GM06990 (cell line): ENCODE data around the gene TRUB2.

Source experiments
- DNase-seq: peaks from one replicate; pipeline ENCODE4 v3.0.0-alpha.2; 2011; ENCODE audit not compliant: insufficient read length; ENCODE audit errors: extremely low read depth
- H3K27me3 ChIP-seq: replicated peaks from 2 replicates; pipeline ENCODE4 v1.6.0; 2011; ENCODE audit warnings: low read length; ENCODE audit not compliant: control insufficient read depth, insufficient read depth
- H3K36me3 ChIP-seq: 2 replicates; pipeline ENCODE4 v1.5.1; 2011; ENCODE audit warnings: low read length; ENCODE audit not compliant: control insufficient read depth, insufficient read depth
- H3K4me3 ChIP-seq: replicated peaks from 2 replicates; pipeline ENCODE4 v1.5.1; 2011; ENCODE audit warnings: low read depth, mild to moderate bottlenecking, control low read depth, low read length
- TF ChIP-seq, protein P1 (sequence below): IDR thresholded peaks from 2 replicates; pipeline ENCODE4 v1.5.1; 2011; ENCODE audit warnings: low read length, control low read depth, mild to moderate bottlenecking, inconsistent platforms; ENCODE audit not compliant: insufficient read depth, poor library complexity, severe bottlenecking

TRUB2 gene

DNA sequence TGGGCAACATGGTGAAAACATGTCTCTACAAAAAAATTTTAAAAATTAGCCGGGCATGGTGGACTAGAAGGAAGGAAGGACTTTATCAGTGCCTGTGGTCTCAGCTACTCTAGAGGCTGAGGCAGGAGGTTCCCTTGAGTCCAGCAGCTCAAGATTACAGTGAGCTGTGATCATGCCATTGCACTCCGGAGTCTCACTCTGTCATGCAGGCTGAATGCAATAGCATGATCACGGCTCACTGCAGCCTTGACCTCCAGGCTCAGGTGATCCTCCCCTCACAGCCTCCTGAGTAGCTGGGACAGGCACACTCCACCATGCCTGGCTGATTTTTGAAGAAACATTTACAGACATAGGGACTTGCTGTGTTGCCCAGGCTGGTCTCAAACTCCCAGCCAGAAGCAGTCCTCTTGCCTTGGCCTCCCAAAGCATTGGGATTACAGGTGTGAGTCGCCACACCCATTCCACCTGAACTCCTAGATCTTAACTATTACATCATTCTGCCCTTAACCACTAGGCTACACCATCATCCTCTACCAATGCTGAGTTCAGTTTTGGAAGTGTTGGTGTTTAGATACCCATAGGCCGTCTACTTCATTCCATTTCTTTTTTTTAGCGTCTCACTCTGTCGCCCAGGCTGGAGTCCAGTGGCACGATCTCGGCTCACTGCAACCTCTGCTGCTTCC lies 46.9 kb upstream of the TRUB2 start:
- no peak for DNase-seq
- no peaks in the 10 kb centered on the region for H3K27me3 ChIP-seq
- no peak overlapping the region for H3K4me3 ChIP-seq
- TF ChIP-seq, protein P1, sequence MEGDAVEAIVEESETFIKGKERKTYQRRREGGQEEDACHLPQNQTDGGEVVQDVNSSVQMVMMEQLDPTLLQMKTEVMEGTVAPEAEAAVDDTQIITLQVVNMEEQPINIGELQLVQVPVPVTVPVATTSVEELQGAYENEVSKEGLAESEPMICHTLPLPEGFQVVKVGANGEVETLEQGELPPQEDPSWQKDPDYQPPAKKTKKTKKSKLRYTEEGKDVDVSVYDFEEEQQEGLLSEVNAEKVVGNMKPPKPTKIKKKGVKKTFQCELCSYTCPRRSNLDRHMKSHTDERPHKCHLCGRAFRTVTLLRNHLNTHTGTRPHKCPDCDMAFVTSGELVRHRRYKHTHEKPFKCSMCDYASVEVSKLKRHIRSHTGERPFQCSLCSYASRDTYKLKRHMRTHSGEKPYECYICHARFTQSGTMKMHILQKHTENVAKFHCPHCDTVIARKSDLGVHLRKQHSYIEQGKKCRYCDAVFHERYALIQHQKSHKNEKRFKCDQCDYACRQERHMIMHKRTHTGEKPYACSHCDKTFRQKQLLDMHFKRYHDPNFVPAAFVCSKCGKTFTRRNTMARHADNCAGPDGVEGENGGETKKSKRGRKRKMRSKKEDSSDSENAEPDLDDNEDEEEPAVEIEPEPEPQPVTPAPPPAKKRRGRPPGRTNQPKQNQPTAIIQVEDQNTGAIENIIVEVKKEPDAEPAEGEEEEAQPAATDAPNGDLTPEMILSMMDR = no peak
- peaks cover 2% of the 10 kb centered on the region for H3K36me3 ChIP-seq

DNA sequence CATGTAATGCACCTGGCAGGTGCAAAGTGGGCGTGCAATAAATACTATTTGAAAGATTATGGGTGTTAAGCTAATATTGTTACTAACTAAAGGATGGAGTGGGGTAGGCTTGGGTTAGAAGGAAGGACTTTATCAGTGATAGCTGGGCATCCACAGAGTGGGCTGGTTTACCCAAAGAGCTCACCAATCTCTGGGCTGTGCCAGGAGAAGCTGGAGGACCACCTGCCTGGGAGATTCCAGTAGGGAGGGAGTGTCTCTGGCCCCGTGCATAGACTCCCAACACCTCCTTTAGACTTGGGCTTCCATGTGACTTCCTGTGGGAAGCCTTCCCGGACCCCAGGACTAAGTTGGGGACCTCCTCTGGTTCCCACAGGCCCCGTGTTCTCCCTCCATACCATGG lies 43.3 kb upstream of the TRUB2 start:
- TF ChIP-seq, protein P1 = no peak
- H3K27me3 ChIP-seq = no peaks in the 10 kb centered on the region
- no peak for DNase-seq
- H3K4me3 ChIP-seq = no peak overlapping the region
- H3K36me3 ChIP-seq = no peaks in the 10 kb centered on the region

GRCh38 chr9:128362774-128363173 lies 40.5 kb upstream of the TRUB2 start:
- no peaks in the 10 kb centered on the region; the same call in 1 of the 2 replicates for H3K36me3 ChIP-seq
- H3K4me3 ChIP-seq = no peak overlapping the region
- no peak for DNase-seq
- no peaks in the 10 kb centered on the region for H3K27me3 ChIP-seq
- TF ChIP-seq, protein P1 = no peak

GRCh38 chr9:128361986-128362646 lies 39.9 kb upstream of the TRUB2 start:
- H3K27me3 ChIP-seq = no peaks in the 10 kb centered on the region
- DNase-seq = peak; percentile 55

DNA sequence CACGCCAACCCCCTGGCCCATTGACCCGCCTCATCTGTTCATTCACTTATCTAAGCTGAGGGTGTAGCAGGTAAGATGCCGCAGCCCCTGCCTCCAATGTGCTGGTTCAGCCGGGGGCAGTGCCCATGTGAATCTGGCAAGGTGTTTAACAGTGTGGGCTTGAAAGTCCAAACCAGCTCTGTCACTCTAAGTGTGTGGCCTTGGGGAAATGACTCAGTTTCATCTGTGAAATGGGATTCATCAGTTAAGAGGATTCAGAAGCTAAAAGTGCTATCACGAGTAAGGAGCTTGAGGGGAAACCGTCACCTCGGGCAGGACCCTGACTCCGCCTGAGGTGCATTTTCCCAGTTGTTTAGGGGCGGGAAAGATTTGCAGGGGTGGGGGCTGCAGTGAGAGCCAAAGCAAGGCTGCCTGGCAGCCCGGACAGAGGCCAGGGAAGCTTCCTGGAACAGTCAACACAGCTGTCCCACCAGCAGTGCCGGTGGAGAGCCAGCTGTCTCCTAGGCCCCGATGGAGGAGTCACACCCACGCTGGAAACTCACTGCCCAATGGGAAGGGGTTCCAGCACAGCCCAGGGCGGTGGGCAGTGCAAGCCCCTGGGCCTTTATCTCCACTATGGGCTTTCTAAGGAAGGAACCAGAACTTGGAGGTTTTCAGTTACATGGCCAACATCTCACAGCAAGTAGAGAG lies 39.2 kb upstream of the TRUB2 start:
- H3K27me3 ChIP-seq = no peaks in the 10 kb centered on the region
- no peaks in the 10 kb centered on the region; the same call in 1 of the 2 replicates for H3K36me3 ChIP-seq
- TF ChIP-seq, protein P1 = no peak
- DNase-seq = no peak
- H3K4me3 ChIP-seq = no peak overlapping the region

More at GRCh38 chr9:128361986-128362646, 39.9 kb upstream of the TRUB2 start:
- no peaks in the 10 kb centered on the region; the same call in 1 of the 2 replicates for H3K36me3 ChIP-seq
- peak overlapping the region; percentile 47 for H3K4me3 ChIP-seq
- TF ChIP-seq, protein P1 = peak; percentile 92
